Measurements from ENCODE around the gene CTSO.

The CTSO gene

DNA sequence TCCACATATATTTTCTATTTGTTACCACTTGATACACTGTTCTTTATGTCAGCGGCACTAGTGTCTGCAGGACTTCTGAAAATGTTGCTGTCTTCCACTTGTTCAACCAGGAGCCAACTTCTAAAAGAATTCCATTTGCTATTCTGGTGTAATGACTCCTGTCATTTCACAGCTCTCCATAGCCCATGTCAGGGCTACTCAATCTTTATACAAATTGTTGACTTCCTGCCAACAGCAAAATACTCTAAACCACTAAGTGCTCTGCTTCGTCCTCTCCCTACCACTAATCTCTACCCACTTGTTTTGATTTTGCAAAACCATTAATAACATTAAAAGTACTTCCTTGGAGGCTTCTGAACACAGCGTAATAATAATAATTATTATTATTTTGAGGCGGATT is 7.2 kb downstream of the CTSO start:
- no peak overlapping the region for H3K9ac ChIP-seq (ENCODE audit: low read length)
- no peaks in the 10 kb centered on the region for H3K9me2 ChIP-seq (replicated peaks; ENCODE audit: insufficient read depth, low read length)
- no peak overlapping the region for H3K4me3 ChIP-seq (ENCODE audit: insufficient read depth, low read length, poor library complexity, severe bottlenecking)
- no peaks in the 10 kb centered on the region for H3K27me3 ChIP-seq (ENCODE audit: low read length)
- H3F3A ChIP-seq (ENCODE audit: insufficient read depth): no peaks in the 10 kb centered on the region
- H3K27ac ChIP-seq (ENCODE audit: low read depth, low read length): no peak overlapping the region
- no peaks in the 10 kb centered on the region for H3K36me3 ChIP-seq (ENCODE audit: low read length)
- no peaks in the 10 kb centered on the region for H3K79me2 ChIP-seq (ENCODE audit: insufficient read depth, low read length)
- no peak overlapping the region for H2AFZ ChIP-seq (ENCODE audit: low read depth, low read length, severe bottlenecking)
- H3K4me2 ChIP-seq (ENCODE audit: low read depth, low read length, poor library complexity, severe bottlenecking): no peak overlapping the region
- TF ChIP-seq EZH2phosphoT487 (conservative IDR thresholded peaks at IDR 0.05; ENCODE audit: low read length): no peak
- TF ChIP-seq, protein P1, sequence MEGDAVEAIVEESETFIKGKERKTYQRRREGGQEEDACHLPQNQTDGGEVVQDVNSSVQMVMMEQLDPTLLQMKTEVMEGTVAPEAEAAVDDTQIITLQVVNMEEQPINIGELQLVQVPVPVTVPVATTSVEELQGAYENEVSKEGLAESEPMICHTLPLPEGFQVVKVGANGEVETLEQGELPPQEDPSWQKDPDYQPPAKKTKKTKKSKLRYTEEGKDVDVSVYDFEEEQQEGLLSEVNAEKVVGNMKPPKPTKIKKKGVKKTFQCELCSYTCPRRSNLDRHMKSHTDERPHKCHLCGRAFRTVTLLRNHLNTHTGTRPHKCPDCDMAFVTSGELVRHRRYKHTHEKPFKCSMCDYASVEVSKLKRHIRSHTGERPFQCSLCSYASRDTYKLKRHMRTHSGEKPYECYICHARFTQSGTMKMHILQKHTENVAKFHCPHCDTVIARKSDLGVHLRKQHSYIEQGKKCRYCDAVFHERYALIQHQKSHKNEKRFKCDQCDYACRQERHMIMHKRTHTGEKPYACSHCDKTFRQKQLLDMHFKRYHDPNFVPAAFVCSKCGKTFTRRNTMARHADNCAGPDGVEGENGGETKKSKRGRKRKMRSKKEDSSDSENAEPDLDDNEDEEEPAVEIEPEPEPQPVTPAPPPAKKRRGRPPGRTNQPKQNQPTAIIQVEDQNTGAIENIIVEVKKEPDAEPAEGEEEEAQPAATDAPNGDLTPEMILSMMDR (IDR thresholded peaks at IDR 0.05; ENCODE audit: insufficient read depth, low read length, poor library complexity, severe bottlenecking): no peak
- no peaks in the 10 kb centered on the region for H3K9me3 ChIP-seq (ENCODE audit: insufficient read depth, low read length)
- no peaks in the 10 kb centered on the region for H4K20me1 ChIP-seq (ENCODE audit: low read depth, low read length)

DNA sequence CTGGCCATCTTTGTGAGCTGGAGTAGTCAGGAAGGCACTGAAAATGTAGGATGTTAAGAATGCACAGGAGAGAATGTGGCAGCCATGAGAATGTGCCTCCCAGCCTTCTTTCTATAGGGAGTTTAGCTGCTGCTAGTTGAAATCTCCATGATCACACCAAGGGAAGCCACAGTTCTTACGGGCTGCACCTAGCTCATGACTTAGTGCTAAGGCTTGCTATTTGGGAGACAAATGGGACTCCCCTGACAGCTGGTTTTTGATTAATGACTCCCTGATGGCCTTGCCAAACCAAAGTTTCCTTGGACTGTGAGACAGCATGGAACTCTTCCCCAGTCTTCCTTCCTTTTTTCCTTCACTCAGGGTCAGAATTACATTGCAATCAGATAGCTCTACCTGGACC is 9.2 kb downstream of the CTSO start:
- TF ChIP-seq, protein P1 (IDR thresholded peaks at IDR 0.05; ENCODE audit: insufficient read depth, low read length, poor library complexity, severe bottlenecking): no peak
- TF ChIP-seq EZH2phosphoT487 (conservative IDR thresholded peaks at IDR 0.05; ENCODE audit: low read length): no peak

DNA sequence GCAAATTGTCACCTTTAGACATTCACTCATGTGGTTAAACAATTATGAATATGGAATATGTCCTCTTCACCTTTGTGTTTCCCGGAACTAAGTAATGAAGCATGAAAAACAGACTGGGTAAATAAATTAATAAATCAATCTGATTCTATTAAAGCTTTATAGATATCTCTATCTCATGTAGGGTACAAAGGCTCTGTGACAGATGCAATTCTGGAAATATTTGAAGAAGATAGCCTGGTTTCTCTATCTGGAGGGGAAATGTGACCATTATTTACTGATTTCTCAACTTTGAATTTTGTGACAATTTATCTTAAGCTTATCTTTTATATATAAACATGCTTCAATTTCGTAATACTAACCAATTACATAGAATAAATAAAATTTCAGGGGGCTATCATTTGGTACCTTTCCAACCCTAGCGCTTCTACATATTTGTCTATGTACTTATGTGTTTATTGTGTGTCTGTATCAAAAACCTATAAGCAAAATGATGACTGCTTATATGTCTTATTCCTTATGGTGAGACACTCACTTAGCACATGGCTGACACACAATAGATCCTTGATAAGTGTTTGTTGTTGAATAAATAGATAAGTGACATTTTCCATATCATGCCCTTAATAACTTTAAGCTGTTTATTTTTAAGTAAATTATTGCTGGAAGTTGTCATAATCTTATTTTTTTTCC is 9.9 kb downstream of the CTSO start:
- TF ChIP-seq, protein P1 (IDR thresholded peaks at IDR 0.05; ENCODE audit: insufficient read depth, low read length, poor library complexity, severe bottlenecking): no peak
- no peak for TF ChIP-seq EZH2phosphoT487 (conservative IDR thresholded peaks at IDR 0.05; ENCODE audit: low read length)
- Histone ChIP-seq H3K79me2 (ENCODE audit: insufficient read depth, low read length) (no peaks in the 10 kb centered on the region), H3K36me3 (ENCODE audit: low read length) (no peaks in the 10 kb centered on the region), H3F3A (ENCODE audit: insufficient read depth) (no peaks in the 10 kb centered on the region), H3K27me3 (ENCODE audit: low read length) (no peaks in the 10 kb centered on the region), H3K4me3 (ENCODE audit: insufficient read depth, low read length, poor library complexity, severe bottlenecking) (no peak overlapping the region), H4K20me1 (ENCODE audit: low read depth, low read length) (no peaks in the 10 kb centered on the region), H2AFZ (ENCODE audit: low read depth, low read length, severe bottlenecking) (no peak overlapping the region), H3K27ac (ENCODE audit: low read depth, low read length) (no peak overlapping the region), H3K9me2 (replicated peaks; ENCODE audit: insufficient read depth, low read length) (no peaks in the 10 kb centered on the region), H3K4me2 (ENCODE audit: low read depth, low read length, poor library complexity, severe bottlenecking) (no peak overlapping the region), H3K9me3 (ENCODE audit: insufficient read depth, low read length) (no peaks in the 10 kb centered on the region), H3K9ac (ENCODE audit: low read length) (no peak overlapping the region)

More for the DNA sequence above, 9.2 kb downstream of the CTSO start:
- Histone ChIP-seq H3F3A (ENCODE audit: insufficient read depth) (no peaks in the 10 kb centered on the region), H3K9me2 (replicated peaks; ENCODE audit: insufficient read depth, low read length) (no peaks in the 10 kb centered on the region), H2AFZ (ENCODE audit: low read depth, low read length, severe bottlenecking) (no peak overlapping the region), H3K9me3 (ENCODE audit: insufficient read depth, low read length) (no peaks in the 10 kb centered on the region), H3K4me2 (ENCODE audit: low read depth, low read length, poor library complexity, severe bottlenecking) (no peak overlapping the region), H3K27ac (ENCODE audit: low read depth, low read length) (no peak overlapping the region), H3K79me2 (ENCODE audit: insufficient read depth, low read length) (no peaks in the 10 kb centered on the region), H3K27me3 (ENCODE audit: low read length) (no peaks in the 10 kb centered on the region), H3K36me3 (ENCODE audit: low read length) (no peaks in the 10 kb centered on the region), H3K9ac (ENCODE audit: low read length) (no peak overlapping the region), H4K20me1 (ENCODE audit: low read depth, low read length) (no peaks in the 10 kb centered on the region), H3K4me3 (ENCODE audit: insufficient read depth, low read length, poor library complexity, severe bottlenecking) (no peak overlapping the region)
